Left lung (tissue), 10 donors: ENCODE measurements around the gene MGAT5B. TPM values are rescaled to one million over a fixed set of nuclear protein-coding genes. Genes with fewer than 3 reads are reported as not detected.
"Not testable (repeated sequence)": the region's sequence is repeated elsewhere in the genome, so short reads cannot be mapped to it uniquely, and the experiment has no call there.

Source experiments
- ATAC-seq: fragments of 200-7000 bp; cut with Tn5 transposase; one replicate; pipeline ENCODE4 v1.9.1; 2020; ENCODE audit warnings: moderate library complexity
- DNase-seq, 4 donors: peaks; one replicate each; pipeline ENCODE4 v3.0.0-alpha.2; 2013 to 2020
- H3K27ac ChIP-seq, 2 donors: fragments of 200-600 bp; sonication (generic) in 1 of 2; one replicate each; pipeline versions ENCODE4 v1.5.0 to v1.8.0; 2020 to 2021
- H3K27me3 ChIP-seq, 2 donors: fragments of 200-600 bp; sonication (generic) in 1 of 2; one replicate each; pipeline versions ENCODE4 v1.5.0 to v1.8.0; 2020 to 2021
- H3K36me3 ChIP-seq, 2 donors: fragments of 200-600 bp; sonication (generic) in 1 of 2; one replicate each; pipeline versions ENCODE4 v1.5.0 to v1.8.0; 2020 to 2021
- H3K4me1 ChIP-seq, 2 donors: fragments of 200-600 bp; one replicate each; pipeline ENCODE4 v1.8.0; 2021
- H3K4me3 ChIP-seq, 2 donors: fragments of 200-600 bp; sonication (generic) in 1 of 2; one replicate each; pipeline versions ENCODE4 v1.5.0 to v1.8.0; 2020 to 2021; ENCODE audit warnings: mild to moderate bottlenecking in 1 of 2
- H3K9me3 ChIP-seq, 2 donors: fragments of 200-600 bp; sonication (generic) in 1 of 2; one replicate each; pipeline versions ENCODE4 v1.5.0 to v1.8.0; 2020 to 2021
- intact Hi-C, 2 donors: fragments of 100-400 bp; cut with DNase I; formaldehyde crosslinking; loops; one replicate each; pipeline versions ENCODE4 v1.11.2 to v1.14.2; 2022
- polyA plus RNA-seq, 6 donors: library from polyadenylated mRNA; unstranded; fragments of 120-200 nt; gene quantifications; one replicate each; pipeline ENCODE4 v1.2.1, GENCODE V29; 2013; ENCODE audit not compliant: insufficient read length in 6 of 6
- total RNA-seq, 2 donors: library from RNA; stranded (reverse); fragmentation: NEBNext Ultra II Directional; extraction: Animal tissue kit (Norgen Biotek cat#: 25700); gene quantifications; one replicate each; pipeline ENCODE4 v1.2.1, GENCODE V29; 2021
- TF ChIP-seq, protein P1 (sequence below), 2 donors: fragments of 200-600 bp; sonication (generic) in 1 of 2; IDR thresholded peaks; one replicate each; pipeline versions ENCODE4 v1.5.0 to v1.8.0; 2021; ENCODE audit warnings: antibody characterized with exemption in 2 of 2
- donor health status: DM: no; HTN: yes; CAD: no.
- donor health status: DM: no; HTN: no; CAD: no.

The MGAT5B gene
- total and polyA plus RNA-seq, 8 donors = 1.0 to 1.9 (median 1.3) TPM

DNA sequence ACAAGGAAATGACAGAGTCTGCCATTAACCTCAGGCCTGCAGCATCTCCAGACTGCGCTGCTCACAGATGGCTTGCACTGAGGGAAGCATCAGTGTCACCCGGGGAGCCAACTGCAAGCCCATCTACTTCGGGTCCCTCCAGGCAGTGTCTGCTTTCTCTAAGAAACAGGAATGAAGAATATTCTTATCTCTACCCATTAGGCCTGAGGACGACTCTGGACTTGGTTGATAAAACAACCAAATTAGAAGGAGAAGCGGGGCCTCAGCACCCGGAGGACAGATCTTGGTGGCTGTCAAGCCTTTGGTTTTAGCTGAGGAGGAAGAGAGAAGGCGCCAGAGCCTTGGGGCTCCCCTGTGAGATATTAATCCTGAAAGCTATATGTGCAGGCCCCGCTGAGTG lies 19.5 kb upstream of the MGAT5B start:
- ATAC-seq (no peak), DNase-seq (no peak)
- no peaks in the 10 kb centered on the region for H3K9me3 ChIP-seq
- H3K36me3 ChIP-seq = no peaks in the 10 kb centered on the region
- peaks cover 0 to 40% of the 10 kb centered on the region in 2 donors for H3K27me3 ChIP-seq
- intact Hi-C loops = no loop called here
- TF ChIP-seq, protein P1, sequence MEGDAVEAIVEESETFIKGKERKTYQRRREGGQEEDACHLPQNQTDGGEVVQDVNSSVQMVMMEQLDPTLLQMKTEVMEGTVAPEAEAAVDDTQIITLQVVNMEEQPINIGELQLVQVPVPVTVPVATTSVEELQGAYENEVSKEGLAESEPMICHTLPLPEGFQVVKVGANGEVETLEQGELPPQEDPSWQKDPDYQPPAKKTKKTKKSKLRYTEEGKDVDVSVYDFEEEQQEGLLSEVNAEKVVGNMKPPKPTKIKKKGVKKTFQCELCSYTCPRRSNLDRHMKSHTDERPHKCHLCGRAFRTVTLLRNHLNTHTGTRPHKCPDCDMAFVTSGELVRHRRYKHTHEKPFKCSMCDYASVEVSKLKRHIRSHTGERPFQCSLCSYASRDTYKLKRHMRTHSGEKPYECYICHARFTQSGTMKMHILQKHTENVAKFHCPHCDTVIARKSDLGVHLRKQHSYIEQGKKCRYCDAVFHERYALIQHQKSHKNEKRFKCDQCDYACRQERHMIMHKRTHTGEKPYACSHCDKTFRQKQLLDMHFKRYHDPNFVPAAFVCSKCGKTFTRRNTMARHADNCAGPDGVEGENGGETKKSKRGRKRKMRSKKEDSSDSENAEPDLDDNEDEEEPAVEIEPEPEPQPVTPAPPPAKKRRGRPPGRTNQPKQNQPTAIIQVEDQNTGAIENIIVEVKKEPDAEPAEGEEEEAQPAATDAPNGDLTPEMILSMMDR (IDR thresholded peaks at IDR 0.05) = no peak
- no peak overlapping the region for H3K27ac ChIP-seq
- H3K4me3 ChIP-seq = no peak overlapping the region
- no peaks in the 10 kb centered on the region for H3K4me1 ChIP-seq

DNA sequence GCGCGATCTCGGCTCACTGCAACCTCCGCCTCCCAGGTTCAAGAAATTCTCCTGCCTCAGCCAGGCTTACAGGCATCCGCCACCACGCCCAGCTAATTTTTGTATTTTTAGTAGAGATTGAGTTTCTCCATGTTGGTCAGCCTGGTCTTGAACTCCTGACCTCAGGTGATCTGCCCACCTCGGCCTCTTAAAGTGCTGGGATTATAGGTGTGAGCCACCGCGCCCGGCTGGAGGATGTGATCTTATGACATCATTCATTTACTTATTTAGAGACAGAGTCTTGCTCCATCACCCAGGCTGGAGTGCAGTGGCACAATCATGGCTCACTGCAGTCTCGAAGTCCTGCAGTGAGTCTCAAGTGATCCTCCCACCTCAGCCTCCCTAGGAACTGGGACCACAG lies 19.0 kb upstream of the MGAT5B start:
- H3K4me1 ChIP-seq, H3K4me3 ChIP-seq, DNase-seq, ATAC-seq, H3K27ac ChIP-seq, H3K36me3 ChIP-seq, intact Hi-C loops, H3K9me3 ChIP-seq: not testable (repeated sequence)
- H3K27me3 ChIP-seq = peaks cover 0 to 37% of the 10 kb centered on the region in 2 donors

DNA sequence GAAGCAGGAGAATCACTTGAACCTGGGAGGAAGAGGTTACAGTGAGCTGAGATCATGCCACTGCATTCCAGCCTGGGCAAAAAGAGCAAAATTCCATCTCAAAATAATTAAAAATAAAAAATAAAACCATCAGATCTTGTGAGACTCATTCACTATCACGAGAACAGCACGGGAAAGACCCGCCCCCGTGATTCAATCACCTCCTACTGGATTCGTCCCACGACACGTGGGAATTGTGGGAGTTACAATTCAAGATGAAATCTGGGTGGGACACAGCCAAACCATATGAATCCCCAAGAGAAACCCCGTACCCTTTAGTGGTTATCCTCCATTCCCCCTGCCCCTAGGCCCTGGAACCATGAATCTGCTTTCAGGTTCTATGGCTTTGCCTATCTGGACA lies 15.4 kb upstream of the MGAT5B start:
- Histone ChIP-seq H3K27ac (no peak overlapping the region), H3K36me3 (no peaks in the 10 kb centered on the region), H3K9me3 (no peaks in the 10 kb centered on the region), H3K4me3 (no peak overlapping the region), H3K4me1 (no peaks in the 10 kb centered on the region), H3K27me3 (peaks cover 0 to 18% of the 10 kb centered on the region in 2 donors)
- ATAC-seq = no peak
- TF ChIP-seq, protein P1 (IDR thresholded peaks at IDR 0.05) = no peak
- intact Hi-C loops = no loop called here
- DNase-seq = no peak

GRCh38 chr17:76855105-76855504 lies 13.1 kb upstream of the MGAT5B start:
- DNase-seq (no peak), ATAC-seq (no peak)
- intact Hi-C loops = no loop called here
- no peaks in the 10 kb centered on the region for H3K4me1 ChIP-seq
- TF ChIP-seq, protein P1 (IDR thresholded peaks at IDR 0.05) = no peak
- no peaks in the 10 kb centered on the region for H3K9me3 ChIP-seq
- H3K36me3 ChIP-seq = no peaks in the 10 kb centered on the region
- H3K27me3 ChIP-seq = peaks cover 0 to 18% of the 10 kb centered on the region in 2 donors
- no peak overlapping the region for H3K27ac ChIP-seq
- no peak overlapping the region for H3K4me3 ChIP-seq

- Histone ChIP-seq H3K36me3 (no peaks in the 10 kb centered on the region), H3K27ac (no peak overlapping the region), H3K4me3 (no peak overlapping the region), H3K9me3 (no peaks in the 10 kb centered on the region), H3K4me1 (peaks cover 0 to 1% of the 10 kb centered on the region in 2 donors), H3K27me3 (peaks cover 0 to 29% of the 10 kb centered on the region in 2 donors)
- intact Hi-C loops = no loop called here
- DNase-seq (no peak), ATAC-seq (no peak)
- TF ChIP-seq, protein P1 (IDR thresholded peaks at IDR 0.05) = no peak
These were observed 6.1 kb upstream of the MGAT5B start for GRCh38 chr17:76862079-76862478.

DNA sequence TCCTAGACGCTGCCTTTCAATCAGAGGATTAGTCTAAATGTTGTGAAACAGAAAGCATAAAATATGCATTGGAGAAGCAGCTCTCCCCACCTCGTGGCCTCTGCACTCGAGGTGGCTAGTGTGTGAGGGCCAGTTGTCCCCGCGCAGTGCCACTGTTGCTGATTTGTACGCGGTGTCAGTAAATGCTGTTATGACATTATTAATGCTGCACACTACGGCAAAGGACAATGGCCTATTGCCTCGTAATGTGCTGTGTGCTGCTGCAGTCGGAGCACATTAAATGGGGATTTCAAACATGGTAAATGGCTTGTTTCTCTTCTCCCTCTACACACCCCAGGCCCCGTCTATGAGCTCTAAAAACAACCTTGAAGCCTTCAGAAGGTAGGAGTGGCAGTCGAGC lies 5.7 kb upstream of the MGAT5B start:
- peaks cover 0 to 5% of the 10 kb centered on the region in 2 donors for H3K4me1 ChIP-seq
- ATAC-seq = no peak
- intact Hi-C loops = no loop called here

More for the DNA sequence above, 5.7 kb upstream of the MGAT5B start:
- Histone ChIP-seq H3K27ac (no peak overlapping the region), H3K36me3 (no peaks in the 10 kb centered on the region), H3K9me3 (no peaks in the 10 kb centered on the region), H3K27me3 (peaks cover 0 to 33% of the 10 kb centered on the region in 2 donors), H3K4me3 (no peak overlapping the region)
- no peak for DNase-seq
- TF ChIP-seq, protein P1 (IDR thresholded peaks at IDR 0.05) = no peak
